SK-N-MC (cell line): Measurements from ENCODE around the gene EPB41L4A.
"Not testable (repeated sequence)": the region's sequence is repeated elsewhere in the genome, so short reads cannot be mapped to it uniquely, and the experiment has no call there.

Experiments
- DNase-seq: peaks from one replicate; pipeline ENCODE4 v3.0.0-alpha.2; 2011; ENCODE audit warnings: low read depth, low spot score
- H3K27ac ChIP-seq: fragments of 200-600 bp; sonication (generic); 2 replicates; pipeline ENCODE4 v1.5.1; 2016; ENCODE audit warnings: mixed run types
- H3K36me3 ChIP-seq: fragments of 200-600 bp; sonication (generic); 2 replicates; pipeline ENCODE4 v1.6.1; 2017; ENCODE audit warnings: antibody characterized with exemption, low read length, mixed read lengths; ENCODE audit not compliant: insufficient read depth
- H3K4me3 ChIP-seq: fragments of 200-600 bp; sonication (generic); 2 replicates; pipeline ENCODE4 v1.5.1; 2016
- H3K9ac ChIP-seq: fragments of 200-600 bp; sonication (generic); 2 replicates; pipeline ENCODE4 v1.8.0; 2017; ENCODE audit warnings: mixed run types, mixed read lengths; ENCODE audit not compliant: insufficient read length
- H3K9me3 ChIP-seq: fragments of 200-600 bp; sonication (generic); 2 replicates; pipeline ENCODE4 v1.6.1; 2017; ENCODE audit warnings: low read depth, mild to moderate bottlenecking, antibody characterized with exemption, low read length, moderate library complexity, mixed read lengths
- EZH2 ChIP-seq: fragments of 200-600 bp; sonication (generic); IDR thresholded peaks from one replicate; pipeline ENCODE4 v1.6.1; 2017; ENCODE audit warnings: antibody characterized with exemption
- FOXP2 ChIP-seq: optimal IDR thresholded peaks from 2 replicates; pipeline ENCODE3; 2011; ENCODE audit warnings: mild to moderate bottlenecking, moderate library complexity; ENCODE audit not compliant: insufficient read depth; ENCODE audit errors: extremely low read length, control extremely low read depth
- POLR2AphosphoS5 ChIP-seq: IDR thresholded peaks from 2 replicates; pipeline ENCODE4 v1.6.1; 2012; ENCODE audit warnings: mild to moderate bottlenecking, low read depth, low read length, borderline replicate concordance

Gene EPB41L4A

DNA sequence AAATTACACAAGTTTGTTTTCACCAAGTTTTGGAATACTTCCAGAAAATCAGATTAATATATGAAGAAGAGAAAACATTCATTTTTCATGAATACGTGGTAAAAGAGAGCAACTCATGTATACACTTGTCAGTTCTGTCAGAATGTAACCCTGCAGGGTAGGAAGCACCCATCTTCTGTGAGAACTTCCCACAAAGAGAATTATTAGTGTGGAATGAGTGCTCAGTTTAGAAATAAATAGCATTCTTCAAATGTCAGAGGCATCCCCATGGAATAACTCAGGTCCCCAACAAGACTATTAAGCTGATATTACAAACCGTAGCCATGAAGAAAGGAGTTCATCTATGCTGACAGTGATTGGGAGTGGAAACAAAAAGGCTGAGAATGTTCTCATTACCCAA, 45.2 kb downstream of the EPB41L4A start:
- Histone ChIP-seq H3K36me3 (no peaks in the 10 kb centered on the region), H3K27ac (no peak overlapping the region), H3K9ac (no peak overlapping the region), H3K4me3 (no peak overlapping the region), H3K9me3 (no peaks in the 10 kb centered on the region)
- no peak for DNase-seq
- TF ChIP-seq FOXP2: no peak
- no peak for TF ChIP-seq POLR2AphosphoS5
- no peak for TF ChIP-seq EZH2

DNA sequence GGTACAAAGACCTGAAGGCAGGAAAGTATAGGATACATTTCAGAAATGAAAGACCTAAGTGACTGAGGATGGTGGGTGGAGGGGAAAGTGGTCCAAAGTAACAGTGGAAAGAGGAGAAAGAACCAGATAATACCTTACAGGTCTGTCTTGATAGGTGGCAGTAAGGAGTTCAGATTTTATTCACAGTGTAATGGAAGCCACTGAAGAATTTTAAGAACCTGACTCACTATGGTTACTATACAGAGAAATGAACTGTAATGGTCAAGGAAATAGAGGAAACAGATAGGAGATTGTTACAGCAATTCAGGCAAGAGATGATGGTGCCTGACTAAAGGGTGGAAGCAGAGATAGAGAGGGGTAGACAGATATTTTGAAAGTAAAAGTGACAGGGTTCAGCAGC, 46.5 kb downstream of the EPB41L4A start:
- no peak for DNase-seq
- TF ChIP-seq EZH2: no peak
- no peak overlapping the region for H3K9ac ChIP-seq
- H3K27ac ChIP-seq: no peak overlapping the region
- H3K4me3 ChIP-seq: no peak overlapping the region
- H3K9me3 ChIP-seq: no peaks in the 10 kb centered on the region
- H3K36me3 ChIP-seq: no peaks in the 10 kb centered on the region

DNA sequence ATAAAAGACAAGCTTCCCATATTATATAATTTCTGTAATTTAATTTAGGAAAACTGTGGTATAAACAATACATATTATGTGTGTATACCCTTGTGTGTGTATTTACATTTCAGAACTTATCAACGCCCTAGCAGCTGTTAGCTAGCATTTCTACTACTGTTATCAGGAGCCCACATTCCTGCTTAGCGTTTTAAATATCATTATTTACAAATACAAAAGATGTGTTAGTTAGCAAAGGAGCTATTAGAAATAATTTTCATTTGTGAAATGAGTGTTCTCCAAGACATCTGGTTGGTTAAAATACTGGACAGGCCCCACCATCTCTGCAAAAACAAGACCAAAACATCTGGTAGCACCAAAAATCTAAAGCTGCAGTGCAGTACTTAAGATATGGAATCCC, 48.0 kb downstream of the EPB41L4A start:
- Histone ChIP-seq H3K36me3 (no peaks in the 10 kb centered on the region), H3K4me3 (no peak overlapping the region), H3K9ac (no peak overlapping the region), H3K9me3 (no peaks in the 10 kb centered on the region), H3K27ac (no peak overlapping the region)
- DNase-seq: no peak
- TF ChIP-seq EZH2: no peak
- TF ChIP-seq POLR2AphosphoS5: no peak
- no peak for TF ChIP-seq FOXP2

DNA sequence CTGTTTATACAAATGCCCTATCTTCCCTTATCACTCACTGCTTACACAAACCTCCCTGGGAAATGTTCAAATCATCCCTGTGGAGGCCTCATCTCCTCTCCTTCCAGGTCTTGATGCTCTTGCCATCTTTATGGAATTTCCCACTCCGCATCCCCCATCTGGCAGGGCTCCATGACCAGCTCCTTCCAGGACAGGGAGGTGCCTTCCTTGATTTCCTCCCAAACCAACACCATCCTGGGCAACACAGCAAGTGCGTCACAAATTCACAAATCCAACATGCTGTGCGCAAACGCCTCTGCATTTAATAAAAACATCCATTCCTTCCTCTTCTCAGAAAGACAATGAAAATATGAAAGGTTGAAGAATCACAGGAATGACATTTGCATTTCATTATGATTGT, 51.7 kb downstream of the EPB41L4A start:
- TF ChIP-seq EZH2 (no peak), POLR2AphosphoS5 (no peak), FOXP2 (no peak)
- DNase-seq: no peak
- Histone ChIP-seq H3K36me3 (no peaks in the 10 kb centered on the region), H3K4me3 (no peak overlapping the region), H3K27ac (no peak overlapping the region), H3K9ac (no peak overlapping the region), H3K9me3 (no peaks in the 10 kb centered on the region)

DNA sequence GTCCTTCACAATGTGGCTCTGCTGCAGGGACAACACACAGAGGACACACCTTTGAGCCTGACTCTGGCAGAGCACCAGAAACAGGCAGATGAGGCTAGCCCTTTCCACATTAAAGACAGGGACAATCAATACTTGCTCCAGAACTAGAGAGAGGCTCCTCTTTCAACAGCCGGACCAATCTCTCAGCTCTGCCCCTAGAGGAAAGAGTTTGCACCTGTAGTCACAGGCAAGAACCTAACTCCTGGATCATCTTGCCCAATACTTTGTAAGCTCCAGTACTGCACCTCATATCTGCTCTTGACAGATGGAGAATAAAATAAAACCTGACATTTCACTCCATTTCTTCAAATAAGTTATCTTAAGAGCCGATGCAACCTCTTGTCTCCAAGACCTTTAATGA, 52.1 kb downstream of the EPB41L4A start:
- H3K9me3 ChIP-seq: no peaks in the 10 kb centered on the region
- TF ChIP-seq POLR2AphosphoS5 (no peak), EZH2 (no peak), FOXP2 (no peak)
- DNase-seq: no peak

GRCh38 chr5:112360740-112361139, 58.3 kb downstream of the EPB41L4A start:
- H3K9ac ChIP-seq, H3K27ac ChIP-seq, H3K4me3 ChIP-seq, DNase-seq, H3K36me3 ChIP-seq, H3K9me3 ChIP-seq: not testable (repeated sequence)

More for the DNA sequence above, 52.1 kb downstream of the EPB41L4A start:
- H3K9ac ChIP-seq: no peak overlapping the region
- no peak overlapping the region for H3K27ac ChIP-seq
- no peaks in the 10 kb centered on the region for H3K36me3 ChIP-seq
- H3K4me3 ChIP-seq: no peak overlapping the region

GRCh38 chr5:112356178-112356956, 62.7 kb downstream of the EPB41L4A start:
- H3K4me3 ChIP-seq: no peak overlapping the region
- TF ChIP-seq EZH2 (no peak), FOXP2 (no peak), POLR2AphosphoS5 (no peak)
- DNase-seq: no peak
- H3K9ac ChIP-seq: no peak overlapping the region
- H3K36me3 ChIP-seq: no peaks in the 10 kb centered on the region
- H3K9me3 ChIP-seq: no peaks in the 10 kb centered on the region
- H3K27ac ChIP-seq: no peak overlapping the region

- H3K9me3 ChIP-seq: no peaks in the 10 kb centered on the region
- TF ChIP-seq EZH2: no peak
- no peak for TF ChIP-seq FOXP2
- no peak for TF ChIP-seq POLR2AphosphoS5
- H3K9ac ChIP-seq: no peak overlapping the region
- no peaks in the 10 kb centered on the region for H3K36me3 ChIP-seq
- no peak for DNase-seq
- no peak overlapping the region for H3K4me3 ChIP-seq
- no peak overlapping the region for H3K27ac ChIP-seq
These were observed 63.9 kb downstream of the EPB41L4A start for GRCh38 chr5:112355058-112355685.

DNA sequence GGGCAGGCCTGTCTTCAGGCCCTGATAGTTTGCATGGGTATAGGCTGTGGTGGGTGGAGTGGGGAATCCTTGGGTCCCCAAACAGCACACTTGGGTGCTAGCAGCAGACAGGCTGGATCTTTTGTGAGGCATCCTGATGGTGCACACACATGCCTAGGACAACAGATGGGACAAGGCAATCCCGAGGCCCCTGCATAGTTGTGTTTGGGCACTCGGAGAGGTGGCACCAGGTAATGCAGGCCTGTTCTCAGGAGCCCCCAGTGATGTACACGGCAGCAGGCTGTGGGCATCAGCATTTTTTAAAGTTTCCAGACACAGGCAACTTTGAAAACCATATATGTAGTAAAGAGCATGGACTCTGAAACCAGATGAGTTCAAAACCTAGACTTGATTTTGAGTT, 65.4 kb downstream of the EPB41L4A start:
- DNase-seq: no peak
- Histone ChIP-seq H3K36me3 (no peaks in the 10 kb centered on the region), H3K9me3 (no peaks in the 10 kb centered on the region), H3K4me3 (no peak overlapping the region), H3K27ac (no peak overlapping the region), H3K9ac (no peak overlapping the region)
- TF ChIP-seq POLR2AphosphoS5 (no peak), EZH2 (no peak), FOXP2 (no peak)
